Thyroid gland (tissue), 4 donors: ENCODE results near the gene MTHFSD. TPM values are rescaled to one million over a fixed set of nuclear protein-coding genes. Genes with fewer than 3 reads are reported as not detected.

Experiments used
- DNase-seq, 2 donors: peaks; one replicate each; pipeline ENCODE4 v3.0.0-alpha.2; 2019
- H3K27ac ChIP-seq, 3 donors: fragments of 200-600 bp; sonication (generic); 1 replicate in 2 of 3; 2 replicates in 1 of 3; pipeline ENCODE4 v1.5.1; 2016 to 2019; ENCODE audit warnings: mild to moderate bottlenecking in 1 of 3, moderate library complexity in 1 of 3
- H3K27me3 ChIP-seq: fragments of 200-600 bp; sonication (generic); one replicate; pipeline ENCODE4 v1.5.1; 2019
- H3K36me3 ChIP-seq, 2 donors: fragments of 200-600 bp; sonication (generic); one replicate each; pipeline ENCODE4 v1.5.1; 2016 to 2019
- H3K4me1 ChIP-seq, 2 donors: fragments of 200-600 bp; sonication (generic); one replicate each; pipeline ENCODE4 v1.5.1; 2017 to 2019
- H3K4me3 ChIP-seq, 3 donors: fragments of 200-600 bp; sonication (generic); replicated peaks in 1 of 3; 1 replicate in 2 of 3; 2 replicates in 1 of 3; pipeline ENCODE4 v1.5.1; 2016; ENCODE audit warnings: mild to moderate bottlenecking in 1 of 3
- H3K9me3 ChIP-seq: fragments of 200-600 bp; sonication (generic); one replicate; pipeline ENCODE4 v1.5.1; 2017
- POLR2A ChIP-seq, 2 donors: fragments of 450-650 bp; IDR thresholded peaks; one replicate each; pipeline ENCODE4 v1.6.1; 2017; ENCODE audit warnings: antibody characterized with exemption in 2 of 2, mild to moderate bottlenecking in 2 of 2, moderate library complexity in 1 of 2
- WGBS, 2 donors: methylation state at CpG; one replicate each; pipeline ENCODE4 v1.1.5; 2017; 5-methylcytosine and 5-hydroxymethylcytosine counted together
- intact Hi-C: fragments of 100-400 bp; cut with DNase I; formaldehyde crosslinking; loops from one replicate; pipeline ENCODE4 v1.15.1; 2023
- total RNA-seq, 4 donors: library from RNA; depleted of rRNA; stranded (reverse); fragments of >200 nt; gene quantifications; one replicate each; pipeline ENCODE4 v1.2.3, GENCODE V29; 2016
- TF ChIP-seq, protein P1 (sequence below), 6 experiments: fragments of 200-600 bp in 3 of 6; fragments of 450-650 bp in 3 of 6; sonication (generic) in 3 of 6; IDR thresholded peaks; one replicate each; pipeline ENCODE4 v1.5.1; 2016 to 2019; ENCODE audit warnings: antibody characterized with exemption in 6 of 6, mild to moderate bottlenecking in 2 of 6, inconsistent platforms in 1 of 6, moderate library complexity in 1 of 6

MTHFSD gene
- total RNA-seq, 4 donors from 2014 or later: 21.2 to 27.4 (median 25.2) TPM

DNA sequence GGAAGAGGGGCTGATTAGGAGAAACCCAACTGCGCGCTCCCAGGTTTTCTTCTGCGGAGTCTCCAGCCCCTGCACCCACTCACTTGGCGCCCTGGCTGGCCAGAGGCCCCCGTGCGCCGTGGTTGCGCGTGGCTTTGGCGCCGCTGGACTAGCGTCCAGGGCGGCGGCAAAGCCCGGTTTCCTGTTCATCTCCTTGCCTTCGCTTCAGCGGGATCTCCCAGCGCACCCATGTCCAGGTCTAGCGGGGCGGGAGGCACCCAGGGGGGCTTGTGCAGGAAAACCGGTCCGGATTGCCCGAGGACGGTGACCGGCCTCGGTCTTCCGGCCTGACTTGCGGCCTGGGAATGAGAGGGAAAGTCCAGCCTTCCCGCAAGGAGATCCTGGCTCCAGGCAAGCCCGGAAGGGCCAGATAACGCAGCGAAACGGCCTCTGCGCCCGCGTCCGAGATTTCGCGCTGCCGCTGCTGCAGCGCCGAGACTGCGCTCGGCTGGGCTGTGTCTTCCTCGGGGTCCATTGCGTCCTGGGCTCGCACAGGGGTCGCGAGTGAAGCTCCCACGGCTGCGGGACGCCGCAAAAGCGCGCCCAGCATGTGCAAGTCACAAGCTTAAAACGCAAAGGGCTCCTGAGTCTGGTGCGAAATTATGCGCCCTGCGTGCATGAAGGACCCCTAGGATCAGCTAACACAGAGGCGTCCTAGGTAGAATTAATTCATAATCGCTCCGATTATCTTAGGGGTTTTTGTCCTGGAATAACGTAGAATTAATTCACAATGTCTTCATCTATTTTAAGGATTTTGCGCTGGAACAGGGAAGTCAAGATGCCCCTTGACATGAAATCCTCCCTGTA, 39.0 kb downstream of the MTHFSD start:
- no peak overlapping the region for H3K27ac ChIP-seq
- H3K4me1 ChIP-seq: peaks cover under 1 to 13% of the 10 kb centered on the region in 2 donors
- intact Hi-C loops: loop anchor here (5.0 kb wide), 1 partner anchor 179 kb away; no protein-coding TSS in a partner anchor
- H3K4me3 ChIP-seq: no peak overlapping the region
- DNase-seq: no peak
- peaks cover 29% of the 10 kb centered on the region for H3K27me3 ChIP-seq
- WGBS, 2 donors: 26 to 33% methylated on average over 26 to 40 of the region's 64 CpGs
- TF ChIP-seq POLR2A (IDR thresholded peaks at IDR 0.05): no peak
- TF ChIP-seq, protein P1, sequence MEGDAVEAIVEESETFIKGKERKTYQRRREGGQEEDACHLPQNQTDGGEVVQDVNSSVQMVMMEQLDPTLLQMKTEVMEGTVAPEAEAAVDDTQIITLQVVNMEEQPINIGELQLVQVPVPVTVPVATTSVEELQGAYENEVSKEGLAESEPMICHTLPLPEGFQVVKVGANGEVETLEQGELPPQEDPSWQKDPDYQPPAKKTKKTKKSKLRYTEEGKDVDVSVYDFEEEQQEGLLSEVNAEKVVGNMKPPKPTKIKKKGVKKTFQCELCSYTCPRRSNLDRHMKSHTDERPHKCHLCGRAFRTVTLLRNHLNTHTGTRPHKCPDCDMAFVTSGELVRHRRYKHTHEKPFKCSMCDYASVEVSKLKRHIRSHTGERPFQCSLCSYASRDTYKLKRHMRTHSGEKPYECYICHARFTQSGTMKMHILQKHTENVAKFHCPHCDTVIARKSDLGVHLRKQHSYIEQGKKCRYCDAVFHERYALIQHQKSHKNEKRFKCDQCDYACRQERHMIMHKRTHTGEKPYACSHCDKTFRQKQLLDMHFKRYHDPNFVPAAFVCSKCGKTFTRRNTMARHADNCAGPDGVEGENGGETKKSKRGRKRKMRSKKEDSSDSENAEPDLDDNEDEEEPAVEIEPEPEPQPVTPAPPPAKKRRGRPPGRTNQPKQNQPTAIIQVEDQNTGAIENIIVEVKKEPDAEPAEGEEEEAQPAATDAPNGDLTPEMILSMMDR (IDR thresholded peaks at IDR 0.05): no peak
- H3K9me3 ChIP-seq: no peaks in the 10 kb centered on the region
- H3K36me3 ChIP-seq: no peaks in the 10 kb centered on the region

DNA sequence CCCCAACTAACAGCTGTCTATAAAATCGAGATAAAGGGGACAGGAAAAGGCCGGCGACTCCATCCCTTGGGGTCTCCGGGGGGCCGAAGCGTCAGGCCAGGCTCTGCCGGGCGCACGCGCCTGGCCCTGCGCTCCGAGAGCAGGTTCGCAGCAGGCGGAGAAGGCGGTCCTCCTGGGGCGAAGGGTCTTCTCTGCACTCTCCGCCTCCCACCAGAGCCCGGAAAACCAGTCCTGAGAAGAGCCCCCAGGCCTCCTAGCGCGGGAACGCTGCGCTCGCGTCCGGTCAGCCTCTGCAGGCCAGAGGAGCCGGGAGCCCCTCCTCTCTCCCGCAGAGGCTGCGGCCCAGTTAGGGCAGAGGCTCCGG, 39.6 kb downstream of the MTHFSD start:
- Histone ChIP-seq H3K4me1 (peaks cover 4 to 18% of the 10 kb centered on the region in 2 donors), H3K4me3 (no peak overlapping the region), H3K9me3 (no peaks in the 10 kb centered on the region), H3K27me3 (peaks cover 29% of the 10 kb centered on the region), H3K36me3 (no peaks in the 10 kb centered on the region), H3K27ac (no peak overlapping the region)
- 35% methylated on average over 9 to 11 of the region's 29 CpGs for WGBS, 2 donors
- TF ChIP-seq POLR2A (IDR thresholded peaks at IDR 0.05): no peak
- TF ChIP-seq, protein P1 (IDR thresholded peaks at IDR 0.05): no peak
- intact Hi-C loops: loop anchor here (5.0 kb wide), 1 partner anchor 178 kb away; no protein-coding TSS in a partner anchor
- no peak for DNase-seq

DNA sequence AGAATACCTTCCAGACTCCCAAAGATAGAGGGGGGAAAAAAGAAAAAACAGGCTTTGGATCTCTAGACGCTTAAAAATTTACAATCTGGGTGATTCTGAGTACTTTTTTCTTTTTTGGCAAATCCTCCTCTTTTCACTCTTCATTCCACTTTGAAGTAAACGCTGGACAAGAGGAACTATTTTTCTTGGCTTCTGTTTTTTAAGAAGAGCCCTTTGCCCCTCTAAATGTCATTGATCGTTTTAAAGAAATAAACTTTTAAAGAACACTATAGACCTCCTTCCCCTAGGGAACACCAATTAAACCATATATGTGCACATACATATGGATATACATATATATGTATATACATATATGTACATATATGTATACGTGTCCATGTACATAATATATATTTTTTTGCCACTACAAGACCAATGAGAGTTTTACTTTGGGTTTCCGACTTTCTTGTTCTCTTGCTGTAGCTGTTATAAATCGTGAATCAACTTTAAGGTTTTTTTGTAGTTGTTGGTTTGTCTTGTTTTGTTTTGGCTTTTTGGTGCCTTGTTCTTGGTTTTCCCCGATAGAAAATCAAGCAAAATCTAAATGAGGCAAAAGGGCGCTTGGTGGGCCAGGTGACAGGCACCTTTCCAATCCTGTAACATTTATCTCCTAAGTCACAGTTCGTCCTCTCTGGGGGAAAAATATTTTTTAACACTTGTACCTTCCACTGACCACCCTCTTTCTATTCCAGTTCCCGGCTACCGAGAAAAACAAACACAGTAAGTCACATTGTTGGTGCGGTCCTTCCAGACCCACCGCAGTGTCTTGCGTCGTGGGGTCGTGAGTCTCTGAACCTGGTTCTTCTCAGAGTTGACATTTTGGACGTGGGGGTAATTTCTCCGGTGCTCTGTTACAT, 40.3 kb downstream of the MTHFSD start:
- no peaks in the 10 kb centered on the region for H3K9me3 ChIP-seq
- no peaks in the 10 kb centered on the region for H3K36me3 ChIP-seq
- H3K27me3 ChIP-seq: peaks cover 26% of the 10 kb centered on the region
- DNase-seq: no peak
- TF ChIP-seq POLR2A (IDR thresholded peaks at IDR 0.05): no peak
- TF ChIP-seq, protein P1 (IDR thresholded peaks at IDR 0.05): no peak
- H3K4me1 ChIP-seq: peaks cover 9 to 18% of the 10 kb centered on the region in 2 donors
- H3K27ac ChIP-seq: no peak overlapping the region
- 27 to 36% methylated on average over 18 of the region's 18 CpGs for WGBS, 2 donors
- H3K4me3 ChIP-seq: no peak overlapping the region
- intact Hi-C loops: loop anchor here (5.0 kb wide), 1 partner anchor 177 kb away; no protein-coding TSS in a partner anchor

DNA sequence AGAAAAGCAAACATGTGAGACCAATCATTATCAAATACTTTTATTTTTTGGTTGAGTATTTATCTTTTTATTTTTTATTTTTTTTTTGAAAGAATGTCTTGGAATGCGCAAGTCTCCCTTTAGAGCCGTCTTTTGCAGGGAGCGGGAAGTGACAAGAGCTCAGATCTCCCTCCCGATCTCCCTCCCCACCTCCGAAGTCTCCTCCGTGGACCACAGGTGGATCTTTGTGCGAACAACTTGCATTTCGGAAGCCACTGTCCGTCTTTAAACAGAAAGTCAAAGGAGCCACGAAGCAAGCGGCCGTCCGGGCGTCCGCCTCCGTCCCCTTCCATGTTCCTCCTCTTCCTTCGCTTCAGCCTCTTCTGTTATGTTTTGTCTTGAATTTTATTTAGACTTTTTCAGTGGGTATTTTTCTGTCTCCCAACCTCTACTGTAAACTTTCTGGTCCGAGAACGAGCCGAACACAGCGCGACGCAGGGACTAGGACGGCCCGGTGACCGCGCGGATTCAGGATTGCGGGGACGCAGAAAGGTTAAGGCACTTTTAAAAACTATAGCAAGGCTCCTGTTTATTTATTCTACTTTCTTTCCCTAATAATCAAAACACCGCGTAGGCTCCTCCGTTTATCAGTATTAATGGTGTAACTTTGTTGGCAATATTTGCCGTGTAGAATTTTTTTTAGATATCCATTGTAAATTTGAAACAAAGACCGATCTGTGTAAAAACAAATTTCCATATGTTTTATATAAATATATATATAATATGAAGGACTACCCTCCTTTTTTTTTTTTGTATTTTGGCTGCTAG, 41.4 kb downstream of the MTHFSD start:
- Histone ChIP-seq H3K27me3 (peaks cover 28% of the 10 kb centered on the region), H3K27ac (no peak overlapping the region), H3K4me1 (peaks cover 12 to 23% of the 10 kb centered on the region in 2 donors), H3K9me3 (no peaks in the 10 kb centered on the region), H3K4me3 (no peak overlapping the region), H3K36me3 (no peaks in the 10 kb centered on the region)
- no peak for TF ChIP-seq POLR2A (IDR thresholded peaks at IDR 0.05)
- TF ChIP-seq, protein P1 (IDR thresholded peaks at IDR 0.05): no peak
- DNase-seq: no peak
- WGBS, 2 donors: 33 to 36% methylated on average over 35 of the region's 35 CpGs
- intact Hi-C loops: no loop called here
